HG03095 (cell line): ENCODE data around the gene MAGI2.

Source experiments
- ATAC-seq: cut with Tn5 transposase; IDR thresholded peaks from one replicate; pipeline ENCODE4 v1.9.1; 2021; ENCODE audit warnings: moderate library complexity; ENCODE audit not compliant: unreplicated experiment

MAGI2 gene

DNA sequence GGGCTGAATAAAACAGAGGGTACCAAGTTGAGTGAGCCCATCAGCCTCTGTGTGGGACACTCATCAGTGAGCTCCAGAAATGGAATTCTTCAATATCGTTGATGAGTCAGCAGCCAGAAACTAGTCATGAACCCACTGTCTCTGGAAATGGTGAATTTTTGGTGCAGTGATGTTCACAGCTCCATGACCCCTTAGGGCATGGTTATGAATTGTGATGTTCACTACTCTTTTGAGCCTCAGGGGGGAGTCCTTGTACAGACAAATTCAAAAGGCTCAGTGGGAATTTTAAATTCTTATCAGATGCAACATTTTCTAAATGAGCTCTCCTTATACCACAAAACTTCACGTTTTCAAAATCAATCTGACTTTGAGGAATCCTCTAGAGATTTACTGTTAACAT lies 1319.2 kb downstream of the MAGI2 start:
- ATAC-seq = no peak

DNA sequence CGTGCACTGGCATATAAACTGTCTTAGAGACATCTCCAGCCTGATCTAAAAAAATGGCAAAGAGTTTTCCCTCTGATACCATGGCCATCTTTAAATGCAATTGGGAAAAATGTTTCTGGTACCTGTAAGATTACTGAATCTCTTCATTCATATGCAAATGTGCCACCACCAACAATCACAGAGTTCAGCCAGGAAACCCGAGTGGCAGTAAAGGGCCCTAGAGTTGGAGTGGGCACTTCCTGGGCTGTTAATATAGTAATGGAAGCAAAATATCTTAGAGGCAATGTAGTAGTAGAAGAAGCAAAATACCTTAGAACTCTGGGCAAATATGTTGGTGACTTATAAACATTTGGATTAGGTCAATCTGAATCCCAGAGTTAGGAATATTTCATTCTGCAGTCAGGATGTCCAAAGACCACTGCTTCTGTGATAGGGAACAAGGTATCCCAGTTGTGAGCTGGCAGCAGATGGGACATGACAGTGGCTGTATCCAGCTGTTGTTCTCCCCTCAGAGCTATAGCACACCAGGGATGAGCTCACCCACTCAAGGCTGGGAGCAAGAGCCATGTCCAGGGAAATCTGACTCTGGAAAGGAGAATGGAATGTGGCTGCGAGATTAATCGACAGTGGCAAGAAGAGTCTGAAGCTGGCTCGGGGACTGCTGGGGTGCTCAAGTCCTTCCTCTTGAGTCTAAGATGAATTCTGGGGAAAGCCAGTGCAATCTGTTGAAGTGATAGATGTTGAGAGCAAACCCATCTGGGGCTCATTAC lies 1322.8 kb downstream of the MAGI2 start:
- no peak for ATAC-seq

DNA sequence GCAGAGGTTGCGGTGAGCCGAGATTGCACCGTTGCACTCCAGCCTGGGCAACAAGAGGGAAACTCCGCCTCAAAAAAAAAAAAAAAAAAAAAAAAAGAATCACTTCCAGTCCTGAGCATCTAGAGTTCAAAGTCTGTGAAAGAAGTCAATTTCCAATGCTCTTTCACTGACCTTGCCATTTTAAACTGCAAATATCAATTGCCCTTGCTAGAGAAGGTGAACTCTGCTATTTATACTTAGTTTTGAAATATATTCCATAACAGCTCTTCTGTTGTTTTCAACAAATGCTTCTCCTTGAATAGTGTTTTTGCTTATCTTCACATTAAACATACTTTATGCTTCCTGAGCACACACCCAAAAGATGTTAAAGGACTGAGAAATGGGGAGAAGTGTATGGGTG lies 1323.6 kb downstream of the MAGI2 start:
- ATAC-seq = no peak

- no peak for ATAC-seq
Observed at GRCh38 chr7:78127009-78127408, 1326.5 kb downstream of the MAGI2 start.

DNA sequence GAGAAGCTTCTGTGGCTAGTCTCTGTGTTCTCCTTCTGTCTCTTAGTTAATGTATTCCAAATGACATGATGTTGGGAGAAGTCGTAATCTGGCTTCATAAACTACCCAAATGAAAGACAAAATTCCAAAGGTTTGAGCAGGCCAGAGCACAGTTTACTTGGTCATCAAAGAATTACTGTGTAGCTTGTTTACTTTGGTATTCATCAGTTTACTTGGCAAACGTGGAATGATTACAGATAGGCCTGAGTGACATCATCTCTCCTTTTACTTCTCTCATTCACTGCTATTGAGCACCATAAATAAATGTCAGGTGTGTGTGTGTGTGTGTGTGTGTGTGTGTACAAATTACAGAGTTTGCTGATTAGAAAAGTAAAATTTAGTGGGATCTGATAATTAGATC lies 1327.6 kb downstream of the MAGI2 start:
- no peak for ATAC-seq

DNA sequence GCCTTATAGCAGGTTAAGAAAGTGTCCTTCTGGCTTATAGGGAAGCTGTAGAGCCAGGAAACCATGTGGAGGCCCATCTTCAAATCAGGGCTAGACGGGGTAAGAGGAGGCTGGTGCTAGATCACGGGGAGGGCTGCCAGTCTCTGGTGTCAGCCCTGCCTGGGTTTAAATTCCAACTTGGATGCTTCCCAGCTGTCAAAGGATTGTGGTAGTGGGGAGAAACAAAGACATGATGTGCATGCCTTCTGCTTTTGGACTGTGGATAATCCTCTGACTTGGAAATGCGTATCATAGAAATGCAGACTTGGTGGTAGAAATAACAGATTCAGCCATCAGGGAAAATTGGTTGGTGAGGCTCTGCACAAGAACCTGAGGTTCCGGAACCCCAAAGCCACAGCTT lies 1329.3 kb downstream of the MAGI2 start:
- ATAC-seq = no peak

GRCh38 chr7:78121888-78122287 lies 1331.6 kb downstream of the MAGI2 start:
- no peak for ATAC-seq

GRCh38 chr7:78118470-78118869 lies 1335.0 kb downstream of the MAGI2 start:
- no peak for ATAC-seq

GRCh38 chr7:78115876-78116275 lies 1337.6 kb downstream of the MAGI2 start:
- ATAC-seq = no peak

GRCh38 chr7:78114993-78115392 lies 1338.5 kb downstream of the MAGI2 start:
- no peak for ATAC-seq

GRCh38 chr7:78112488-78112887 lies 1341.0 kb downstream of the MAGI2 start:
- ATAC-seq = no peak

DNA sequence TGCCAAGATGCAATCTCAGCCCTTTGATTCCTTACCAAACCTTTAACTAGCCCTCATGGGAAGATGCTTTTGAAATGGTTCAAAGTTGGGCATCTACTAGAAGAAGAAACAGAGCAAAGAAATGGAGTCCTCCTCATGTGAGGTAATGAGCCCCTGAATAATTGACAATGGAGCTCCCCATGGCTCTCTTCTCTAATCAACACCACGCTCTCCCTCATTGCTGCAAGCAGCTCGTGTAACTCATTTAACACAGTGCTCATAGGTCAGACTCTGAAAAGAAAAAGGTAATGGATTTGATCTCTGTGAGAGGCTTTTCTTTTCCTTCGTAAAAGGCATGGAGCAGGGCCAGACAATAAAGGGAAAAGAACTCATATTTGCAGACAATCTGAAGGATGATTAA lies 1342.1 kb downstream of the MAGI2 start:
- ATAC-seq = no peak

DNA sequence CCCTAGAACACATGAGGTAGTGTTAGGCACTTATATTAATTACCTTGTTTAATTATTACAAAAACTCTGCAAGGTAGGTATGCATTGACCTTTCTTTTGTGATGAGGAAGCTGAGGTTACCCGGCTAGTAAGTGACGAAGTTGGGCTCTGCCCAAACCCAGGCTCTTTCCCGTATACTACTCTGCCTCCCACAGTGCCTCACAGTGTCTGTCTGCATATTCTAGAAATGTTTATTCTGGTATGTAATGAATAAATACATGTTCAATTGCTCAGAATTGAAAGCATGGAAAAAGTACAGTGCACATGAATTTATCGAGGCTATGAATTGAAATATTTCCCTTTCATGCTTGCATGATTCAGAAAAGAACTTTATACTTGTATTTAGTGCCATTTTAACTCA lies 1350.0 kb downstream of the MAGI2 start:
- ATAC-seq = no peak

GRCh38 chr7:78101076-78101475 lies 1352.4 kb downstream of the MAGI2 start:
- no peak for ATAC-seq

DNA sequence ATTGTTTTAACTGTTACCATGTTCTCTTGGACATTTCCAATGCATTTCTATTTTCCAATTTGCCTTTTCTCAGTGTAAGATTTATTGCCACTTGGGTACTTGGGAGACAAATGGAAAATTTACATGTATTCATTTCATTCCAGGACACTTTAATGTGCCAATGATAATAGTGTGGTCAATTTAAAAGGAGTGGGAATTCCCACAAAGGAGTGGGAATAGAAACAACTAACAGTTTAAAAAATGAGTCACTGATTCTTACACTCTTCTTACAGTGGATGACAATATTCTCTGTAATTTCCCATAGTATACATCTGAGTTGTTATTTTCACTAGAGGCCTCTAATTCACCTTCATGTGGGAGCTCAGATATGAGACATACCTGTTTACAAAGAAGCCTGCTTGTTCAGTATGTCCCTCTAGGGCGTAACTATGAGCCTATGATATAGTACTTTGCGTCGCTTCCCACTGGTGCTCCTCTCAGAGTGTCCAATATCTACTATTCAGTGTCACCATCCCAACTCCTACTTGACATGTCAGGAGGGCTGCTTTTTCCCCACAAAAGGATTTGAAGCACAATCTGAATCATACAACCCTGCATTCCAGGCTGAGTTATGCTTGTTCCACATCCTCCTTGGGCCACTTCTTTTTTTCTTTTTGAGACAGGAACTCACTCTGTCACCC lies 1353.6 kb downstream of the MAGI2 start:
- ATAC-seq = no peak

GRCh38 chr7:78095549-78095948 lies 1357.9 kb downstream of the MAGI2 start:
- no peak for ATAC-seq

- no peak for ATAC-seq
Observed at GRCh38 chr7:78092331-78092730, 1361.1 kb downstream of the MAGI2 start.

DNA sequence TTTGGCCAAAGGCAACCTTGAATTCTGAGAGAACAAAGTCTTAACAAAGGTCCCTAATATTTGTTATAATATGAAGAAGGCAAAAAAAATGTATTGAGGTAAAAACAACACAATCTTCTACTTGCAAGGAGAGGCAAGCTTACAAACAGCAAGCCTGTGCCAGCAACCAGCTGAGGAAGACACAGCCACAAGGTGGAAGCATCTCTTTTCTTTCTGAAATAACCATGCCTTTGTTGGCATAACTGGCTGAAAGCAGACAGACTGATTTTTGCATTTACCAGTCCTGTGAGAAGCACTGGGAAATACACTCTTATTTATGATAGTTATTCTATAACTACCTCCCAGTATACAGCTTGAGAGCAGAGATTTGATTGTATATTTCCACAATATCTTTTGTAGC lies 1362.9 kb downstream of the MAGI2 start:
- no peak for ATAC-seq

- no peak for ATAC-seq
Observed at GRCh38 chr7:78083476-78084120, 1369.9 kb downstream of the MAGI2 start.

GRCh38 chr7:78082556-78082955 lies 1370.9 kb downstream of the MAGI2 start:
- no peak for ATAC-seq

DNA sequence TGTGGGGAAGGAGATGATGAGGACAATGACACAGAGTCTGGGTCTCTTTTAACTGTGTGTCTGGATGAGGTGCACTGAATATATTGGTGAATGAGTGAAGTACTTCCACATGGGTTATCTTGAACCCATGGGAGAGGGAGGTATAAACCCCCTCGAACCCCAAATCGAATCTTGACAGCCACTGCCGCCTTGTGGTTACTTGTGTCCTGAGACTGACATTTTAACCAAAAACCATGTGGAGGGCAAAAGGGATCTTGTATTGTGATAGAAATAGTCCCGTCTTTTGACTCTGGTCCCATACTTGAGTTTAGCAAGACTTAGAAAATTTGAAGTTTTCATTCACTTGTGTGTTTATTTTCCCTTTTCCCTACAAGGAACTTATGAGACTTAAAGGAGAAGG lies 1371.6 kb downstream of the MAGI2 start:
- no peak for ATAC-seq

DNA sequence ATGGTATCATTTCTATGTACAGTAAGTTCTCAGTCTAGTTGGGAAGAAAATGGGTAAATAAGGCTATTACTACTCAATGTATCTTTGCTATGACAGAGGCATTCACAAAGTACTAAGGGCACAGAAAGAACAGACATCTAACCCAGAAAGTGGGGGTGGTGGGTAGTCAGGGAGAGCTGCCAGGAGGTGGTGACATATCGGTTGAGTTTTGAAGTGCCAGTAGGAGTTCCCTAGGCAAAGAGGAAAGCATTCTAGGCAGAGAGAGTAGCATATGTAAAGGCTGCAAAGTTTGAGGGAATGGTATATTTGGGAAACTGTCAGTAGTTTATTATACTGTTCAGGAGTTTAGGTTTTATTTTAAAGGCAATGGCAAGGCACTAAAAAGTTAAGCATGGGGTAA lies 1372.1 kb downstream of the MAGI2 start:
- ATAC-seq = no peak
